Psoas muscle (tissue), 8 donors: ENCODE data around the gene TBC1D30. TPM values are rescaled to one million over a fixed set of nuclear protein-coding genes. Genes with fewer than 3 reads are reported as not detected.
A peak's percentile ranks its signal among the peaks of the same experiment; 100 is the strongest.

Experiments used
- ATAC-seq, 4 donors: fragments of 200-7000 bp; cut with Tn5 transposase; one replicate each; pipeline ENCODE4 v1.9.1; 2020; ENCODE audit warnings: moderate library complexity in 3 of 4, mild to moderate bottlenecking in 2 of 4
- DNase-seq, 2 donors: peaks; one replicate each; pipeline ENCODE4 v3.0.0-alpha.2; 2020
- H3K27ac ChIP-seq: fragments of 200-600 bp; one replicate; pipeline ENCODE4 v1.8.0; 2022
- H3K27me3 ChIP-seq, 3 donors: fragments of 200-600 bp in 1 of 3; one replicate each; pipeline versions ENCODE4 v1.6.1 to v1.8.0; 2013 to 2022; ENCODE audit warnings: low read length in 2 of 3, mild to moderate bottlenecking in 2 of 3, moderate library complexity in 1 of 3; ENCODE audit not compliant: insufficient read depth in 3 of 3
- H3K36me3 ChIP-seq, 2 donors: fragments of 200-600 bp in 1 of 2; one replicate each; pipeline versions ENCODE4 v1.6.1 to v1.8.0; 2013 to 2022; ENCODE audit warnings: low read depth in 1 of 2, mild to moderate bottlenecking in 1 of 2, moderate library complexity in 1 of 2; ENCODE audit not compliant: insufficient read depth in 1 of 2
- H3K4me1 ChIP-seq: fragments of 200-600 bp; one replicate; pipeline ENCODE4 v1.8.0; 2022
- H3K4me3 ChIP-seq: fragments of 200-600 bp; one replicate; pipeline ENCODE4 v1.8.0; 2022; ENCODE audit warnings: mild to moderate bottlenecking
- H3K9me3 ChIP-seq: fragments of 200-600 bp; one replicate; pipeline ENCODE4 v1.8.0; 2022
- WGBS, 3 donors: extraction: QIAGEN DNeasy Blood & Tissue Kit; methylation state at CpG; one replicate each; pipeline versions ENCODE4 v1.1.6 to v1.1.7; 2013; 5-methylcytosine and 5-hydroxymethylcytosine counted together
- intact Hi-C, 2 donors: fragments of 100-400 bp; cut with DNase I; formaldehyde crosslinking; loops; one replicate each; pipeline versions ENCODE4 v1.11.0 to v1.14.2; 2022
- polyA plus RNA-seq, 3 donors: library from polyadenylated mRNA; stranded (reverse); fragments of 200-250 nt; gene quantifications; one replicate each; pipeline ENCODE4 v1.2.3, GENCODE V29; 2013
- total RNA-seq, 4 donors: library from RNA; stranded (reverse); fragmentation: NEBNext Ultra II Directional in 2 of 4; extraction: Animal tissue kit (Norgen Biotek cat#: 25700) in 2 of 4; gene quantifications; one replicate each; pipeline versions ENCODE4 v1.2.1 to v1.2.4, GENCODE V29; 2021 to 2023
- TF ChIP-seq, protein P1 (sequence below): fragments of 200-600 bp; IDR thresholded peaks from one replicate; pipeline ENCODE4 v1.8.0; 2022; ENCODE audit warnings: antibody characterized with exemption
- donor health status: healthy with polysubstance abuse.
- donor health status: DM: no; HTN: no; CAD: no; lungs with moderate emphysema.
- donor health status: Bipolar disorder and iron deficiency.
- donor health status: healthy.
- donor health status: DM: yes; HTN: yes; CAD: no.
- donor health status: DM: no; HTN: no; CAD: no.
- donor health status: DM: no; HTN: no; CAD: no.
- donor health status: DM: yes; HTN: yes; CAD: no.

The TBC1D30 gene
- total and polyA plus RNA-seq, 7 donors = 0.09 to 1.0 (median 0.49) TPM

DNA sequence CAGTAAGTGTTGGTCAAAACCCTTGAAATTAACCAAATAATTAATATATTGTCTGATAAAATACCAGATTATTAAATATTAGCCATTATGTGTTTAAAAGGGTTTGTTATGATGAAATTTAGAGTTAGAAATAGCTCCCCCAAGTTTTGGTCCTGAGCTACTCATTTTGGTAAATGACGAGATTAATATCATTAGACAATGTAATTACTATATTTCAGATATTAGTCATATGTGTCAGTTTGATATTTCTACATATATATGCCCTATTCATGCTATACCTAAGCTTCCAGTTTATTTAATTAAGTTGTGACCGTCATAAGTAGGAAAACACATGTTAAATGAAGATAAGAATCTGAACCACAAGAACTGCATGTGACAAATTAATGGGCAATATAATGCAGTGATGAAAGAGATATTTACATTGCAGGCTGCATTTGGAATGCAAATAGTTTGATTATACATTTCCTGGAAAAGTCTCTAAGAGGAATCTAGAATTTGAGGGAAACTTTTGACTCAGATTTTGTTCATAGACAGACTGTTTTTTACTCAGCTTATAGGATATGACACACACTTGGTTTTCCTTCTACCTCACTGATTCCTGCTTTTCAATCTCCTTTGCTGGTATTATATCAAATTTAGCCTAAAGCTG lies 70.5 kb downstream of the TBC1D30 start:
- H3K4me3 ChIP-seq = no peak overlapping the region

DNA sequence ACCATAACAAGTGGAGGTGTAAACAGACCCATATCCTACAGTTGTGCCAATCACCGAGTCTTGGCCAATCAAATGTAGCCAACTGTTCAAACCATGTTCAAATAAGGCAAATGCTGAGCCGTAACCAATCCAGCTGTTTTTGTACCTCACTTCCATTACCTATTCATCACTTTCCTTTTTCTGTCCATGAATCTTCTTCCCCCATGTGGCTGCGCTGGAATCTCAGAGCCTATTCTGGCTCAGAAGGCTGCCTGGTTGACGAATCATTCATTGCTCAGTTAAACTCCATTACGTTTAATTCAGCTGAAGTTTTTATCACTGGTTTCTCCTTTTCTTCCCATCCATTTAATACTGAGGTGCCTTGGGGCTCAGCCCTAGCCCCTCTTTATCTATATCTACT lies 71.1 kb downstream of the TBC1D30 start:
- no peak for DNase-seq
- TF ChIP-seq, protein P1, sequence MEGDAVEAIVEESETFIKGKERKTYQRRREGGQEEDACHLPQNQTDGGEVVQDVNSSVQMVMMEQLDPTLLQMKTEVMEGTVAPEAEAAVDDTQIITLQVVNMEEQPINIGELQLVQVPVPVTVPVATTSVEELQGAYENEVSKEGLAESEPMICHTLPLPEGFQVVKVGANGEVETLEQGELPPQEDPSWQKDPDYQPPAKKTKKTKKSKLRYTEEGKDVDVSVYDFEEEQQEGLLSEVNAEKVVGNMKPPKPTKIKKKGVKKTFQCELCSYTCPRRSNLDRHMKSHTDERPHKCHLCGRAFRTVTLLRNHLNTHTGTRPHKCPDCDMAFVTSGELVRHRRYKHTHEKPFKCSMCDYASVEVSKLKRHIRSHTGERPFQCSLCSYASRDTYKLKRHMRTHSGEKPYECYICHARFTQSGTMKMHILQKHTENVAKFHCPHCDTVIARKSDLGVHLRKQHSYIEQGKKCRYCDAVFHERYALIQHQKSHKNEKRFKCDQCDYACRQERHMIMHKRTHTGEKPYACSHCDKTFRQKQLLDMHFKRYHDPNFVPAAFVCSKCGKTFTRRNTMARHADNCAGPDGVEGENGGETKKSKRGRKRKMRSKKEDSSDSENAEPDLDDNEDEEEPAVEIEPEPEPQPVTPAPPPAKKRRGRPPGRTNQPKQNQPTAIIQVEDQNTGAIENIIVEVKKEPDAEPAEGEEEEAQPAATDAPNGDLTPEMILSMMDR = no peak
- intact Hi-C loops = loop anchor here in 1 of 2 donors (10.0 kb wide), 2 partner anchors 339 to 1969 kb away; no protein-coding TSS in a partner anchor
- H3K4me3 ChIP-seq = no peak overlapping the region
- no peak overlapping the region for H3K27ac ChIP-seq
- H3K36me3 ChIP-seq = no peaks in the 10 kb centered on the region
- no peak for ATAC-seq
- no peaks in the 10 kb centered on the region for H3K9me3 ChIP-seq
- H3K27me3 ChIP-seq = peaks cover 0 to 9% (median 0%) of the 10 kb centered on the region in 3 donors
- H3K4me1 ChIP-seq = no peaks in the 10 kb centered on the region
- 79 to 85% (median 85%) methylated on average over 5 of the region's 5 CpGs for WGBS, 3 donors

More for the DNA sequence above, 70.5 kb downstream of the TBC1D30 start:
- ATAC-seq (no peak), DNase-seq (no peak)
- H3K27me3 ChIP-seq = peaks cover 0 to 9% (median 2%) of the 10 kb centered on the region in 3 donors
- no peaks in the 10 kb centered on the region for H3K36me3 ChIP-seq
- H3K27ac ChIP-seq = no peak overlapping the region
- intact Hi-C loops = loop anchor here (5.0 to 10.0 kb wide), 5 partner anchors 212 to 1970 kb away; no protein-coding TSS in a partner anchor
- TF ChIP-seq, protein P1 = no peak
- H3K9me3 ChIP-seq = no peaks in the 10 kb centered on the region
- H3K4me1 ChIP-seq = no peaks in the 10 kb centered on the region
- 65 to 74% (median 74%) methylated on average over 2 of the region's 2 CpGs for WGBS, 3 donors

DNA sequence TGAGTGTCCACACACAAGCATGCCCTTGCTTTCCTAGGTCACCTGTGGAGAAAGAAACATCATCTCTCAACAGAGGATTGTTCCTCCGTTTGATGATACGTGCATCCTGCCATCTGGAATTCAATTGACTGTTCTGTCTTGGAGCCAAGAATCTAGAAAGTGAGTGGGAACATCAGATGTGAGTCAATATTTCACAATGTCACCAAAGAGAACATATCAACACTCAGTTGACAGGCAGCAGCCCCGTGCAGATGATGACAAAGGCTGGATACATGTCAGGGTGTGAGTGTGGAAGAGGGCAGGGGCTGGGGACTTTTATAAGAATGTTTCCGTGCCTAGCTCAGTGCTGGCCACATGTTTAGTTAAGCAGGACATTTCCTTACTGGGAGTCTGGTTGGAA lies 76.1 kb downstream of the TBC1D30 start:
- no peaks in the 10 kb centered on the region for H3K9me3 ChIP-seq
- no peak overlapping the region for H3K4me3 ChIP-seq
- no peaks in the 10 kb centered on the region for H3K36me3 ChIP-seq
- DNase-seq = no peak
- peaks cover 0 to 15% (median 0%) of the 10 kb centered on the region in 3 donors for H3K27me3 ChIP-seq
- H3K4me1 ChIP-seq = no peaks in the 10 kb centered on the region
- intact Hi-C loops = no loop called here
- TF ChIP-seq, protein P1 = no peak
- peak in 1 of 4 donors; percentile 59 for ATAC-seq
- 37 to 39% (median 38%) methylated on average over 4 of the region's 4 CpGs for WGBS, 3 donors
- no peak overlapping the region for H3K27ac ChIP-seq

DNA sequence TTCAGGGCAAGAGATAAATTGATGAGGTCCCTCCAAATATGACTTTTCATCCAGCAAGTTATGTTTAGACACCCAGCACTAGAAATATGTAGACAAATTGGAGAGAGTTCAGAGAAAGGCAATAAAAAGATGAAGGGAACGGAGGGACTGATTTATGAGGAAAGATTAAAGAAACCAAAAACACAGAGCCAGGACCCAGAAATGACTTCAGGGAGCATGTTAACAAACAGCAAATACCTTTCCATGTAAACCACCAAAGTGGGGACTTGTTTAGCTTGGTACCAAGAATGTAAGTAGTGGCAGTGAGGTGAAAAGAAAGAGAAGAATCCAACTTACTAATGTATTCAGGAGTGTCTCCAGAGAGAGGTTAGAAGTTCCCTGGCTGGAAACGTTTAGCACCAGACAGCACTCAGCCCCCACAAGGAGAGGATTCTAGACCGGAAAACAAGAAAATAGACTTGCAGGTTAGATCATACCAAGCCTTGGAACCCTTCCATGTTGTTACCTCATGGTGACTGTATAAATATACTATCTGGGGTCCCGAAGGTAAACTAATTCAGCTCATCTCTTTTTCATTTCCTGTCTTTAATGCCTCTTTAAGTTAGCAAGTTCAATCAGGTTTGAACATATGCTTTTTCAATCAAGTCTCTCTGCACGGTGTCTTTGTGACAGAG lies 79.2 kb downstream of the TBC1D30 start:
- ATAC-seq = no peak
- Histone ChIP-seq H3K27ac (no peak overlapping the region), H3K4me3 (no peak overlapping the region), H3K4me1 (no peaks in the 10 kb centered on the region), H3K9me3 (no peaks in the 10 kb centered on the region), H3K27me3 (peaks cover 0 to 6% (median 0%) of the 10 kb centered on the region in 3 donors), H3K36me3 (no peaks in the 10 kb centered on the region)
- WGBS, 3 donors = 40 to 50% (median 47%) methylated on average over 5 of the region's 5 CpGs
- DNase-seq = no peak
- intact Hi-C loops = no loop called here
- TF ChIP-seq, protein P1 = no peak
